Ectodermal cell (in vitro differentiated cells): Measurements from ENCODE around the gene PRKAR1B.
"Not testable (repeated sequence)": the region's sequence is repeated elsewhere in the genome, so short reads cannot be mapped to it uniquely, and the experiment has no call there.

Experiments
- H3K27ac ChIP-seq: 2 replicates; pipeline ENCODE4 v1.7.0; 2013; ENCODE audit warnings: mild to moderate bottlenecking, low read depth, low read length; ENCODE audit not compliant: insufficient read depth, poor library complexity, severe bottlenecking
- H3K27me3 ChIP-seq: 2 replicates; pipeline ENCODE4 v1.7.0; 2013; ENCODE audit warnings: mild to moderate bottlenecking, low read length; ENCODE audit not compliant: insufficient read depth, control insufficient read depth, poor library complexity, severe bottlenecking
- H3K36me3 ChIP-seq: one replicate; pipeline ENCODE4 v1.7.0; 2013; ENCODE audit warnings: low read length; ENCODE audit not compliant: control insufficient read depth, insufficient read depth
- H3K4me1 ChIP-seq: one replicate; pipeline ENCODE4 v1.7.0; 2013; ENCODE audit warnings: low read length; ENCODE audit not compliant: control insufficient read depth, insufficient read depth
- H3K4me3 ChIP-seq: 2 replicates; pipeline ENCODE4 v1.7.0; 2013; ENCODE audit warnings: low read depth, low read length, control low read depth; ENCODE audit not compliant: insufficient read depth
- H3K9me3 ChIP-seq: 2 replicates; pipeline ENCODE4 v1.7.0; 2013; ENCODE audit warnings: mild to moderate bottlenecking, low read length, moderate library complexity; ENCODE audit not compliant: control insufficient read depth
- WGBS, 2 experiments: methylation state at CpG; one replicate each; pipeline ENCODE4 v1.1.7; 2013; ENCODE audit warnings: missing lambda C conversion rate in 2 of 2; 5-methylcytosine and 5-hydroxymethylcytosine counted together

PRKAR1B gene

GRCh38 chr7:750111-750905 lies 23.2 kb upstream of the PRKAR1B start:
- Histone ChIP-seq H3K4me3 (no peak overlapping the region), H3K9me3 (no peaks in the 10 kb centered on the region), H3K27me3 (no peaks in the 10 kb centered on the region), H3K4me1 (no peaks in the 10 kb centered on the region), H3K27ac (no peak overlapping the region), H3K36me3 (peaks cover 12% of the 10 kb centered on the region)
- 92 to 95% methylated on average over 26 of the region's 26 CpGs for WGBS, 2 experiments

GRCh38 chr7:749140-749551 lies 22.1 kb upstream of the PRKAR1B start:
- Histone ChIP-seq H3K27ac (no peak overlapping the region), H3K36me3 (peaks cover 10% of the 10 kb centered on the region), H3K9me3 (no peaks in the 10 kb centered on the region), H3K27me3 (no peaks in the 10 kb centered on the region), H3K4me1 (no peaks in the 10 kb centered on the region), H3K4me3 (no peak overlapping the region)
- 94% methylated on average over 14 of the region's 14 CpGs for WGBS, 2 experiments

GRCh38 chr7:748446-748845 lies 21.4 kb upstream of the PRKAR1B start:
- 94 to 95% methylated on average over 15 of the region's 15 CpGs for WGBS, 2 experiments
- H3K4me1 ChIP-seq = no peaks in the 10 kb centered on the region
- peaks cover 10% of the 10 kb centered on the region for H3K36me3 ChIP-seq
- H3K27me3 ChIP-seq = no peaks in the 10 kb centered on the region
- no peaks in the 10 kb centered on the region for H3K9me3 ChIP-seq
- H3K4me3 ChIP-seq = no peak overlapping the region
- no peak overlapping the region for H3K27ac ChIP-seq

DNA sequence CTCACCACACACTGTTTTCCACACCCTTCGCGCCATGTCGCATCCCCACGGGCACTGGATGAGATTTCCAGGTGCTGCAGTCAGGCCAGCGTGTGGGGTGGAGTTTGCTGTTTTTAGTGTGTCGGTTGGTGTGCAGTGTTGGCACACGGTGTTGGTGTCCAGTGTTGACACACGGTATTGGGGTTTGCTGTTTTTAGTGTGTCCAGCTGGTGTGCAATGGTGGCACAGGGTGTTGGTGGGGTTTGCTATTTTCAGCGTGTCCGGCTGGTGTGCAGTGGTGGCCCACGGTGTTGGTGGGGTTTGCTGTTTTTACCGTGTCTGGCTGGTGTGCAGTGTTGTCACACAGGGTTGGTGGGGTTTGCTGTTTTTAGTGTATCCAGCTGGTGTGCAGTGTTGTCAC lies 20.1 kb upstream of the PRKAR1B start:
- H3K27ac ChIP-seq = no peak overlapping the region
- H3K27me3 ChIP-seq = no peaks in the 10 kb centered on the region
- no peaks in the 10 kb centered on the region for H3K9me3 ChIP-seq
- H3K36me3 ChIP-seq = peaks cover 10% of the 10 kb centered on the region
- H3K4me3 ChIP-seq = no peak overlapping the region
- 90 to 92% methylated on average over 12 of the region's 12 CpGs for WGBS, 2 experiments
- H3K4me1 ChIP-seq = no peaks in the 10 kb centered on the region

DNA sequence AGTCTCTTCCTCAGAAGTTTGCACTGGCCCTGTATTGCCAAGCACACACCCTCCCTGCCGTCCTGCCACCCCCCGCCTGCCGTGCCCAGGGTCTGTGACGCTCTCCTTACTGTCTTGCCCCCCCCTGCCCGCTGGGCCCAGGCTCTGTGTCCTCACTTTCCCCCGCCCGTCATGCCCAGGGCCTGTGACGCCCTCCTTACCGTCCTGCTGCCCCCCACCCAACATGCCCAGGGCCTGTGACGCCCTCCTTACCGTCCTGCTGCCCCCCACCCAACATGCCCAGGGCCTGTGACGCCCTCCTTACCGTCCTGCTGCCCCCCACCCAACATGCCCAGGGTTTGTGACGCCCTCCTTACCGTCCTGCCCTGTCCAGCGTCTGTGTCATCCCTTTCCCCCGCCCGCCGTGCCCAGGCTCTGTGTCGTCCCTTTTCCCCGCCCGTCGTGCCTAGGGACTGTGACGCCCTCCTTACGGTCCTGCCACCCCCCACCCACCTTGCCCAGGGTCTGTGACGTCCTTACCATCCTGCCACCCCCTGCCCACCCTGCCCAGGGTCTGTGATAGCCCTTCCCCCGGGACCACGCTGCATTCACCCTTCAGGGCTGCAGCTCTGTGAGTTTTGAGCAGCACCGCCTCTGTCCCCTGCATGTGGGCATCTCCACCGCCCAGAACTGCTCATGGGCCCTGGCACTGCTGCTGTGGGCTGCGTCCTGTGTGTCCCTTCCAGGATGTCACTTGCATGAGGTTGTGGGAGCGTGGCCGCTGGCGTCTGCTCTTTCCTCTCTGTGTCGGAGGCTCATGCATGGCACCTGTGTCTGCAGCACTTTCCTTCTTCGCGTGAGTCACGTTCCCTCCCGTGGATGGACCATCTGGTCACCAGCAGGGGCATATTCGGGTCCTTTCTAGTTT lies 19.3 kb upstream of the PRKAR1B start:
- Histone ChIP-seq H3K27ac (no peak overlapping the region), H3K4me3 (no peak overlapping the region), H3K27me3 (no peaks in the 10 kb centered on the region), H3K9me3 (no peaks in the 10 kb centered on the region), H3K36me3 (peaks cover 6% of the 10 kb centered on the region), H3K4me1 (no peaks in the 10 kb centered on the region)
- WGBS, 2 experiments = 93 to 94% methylated on average over 40 of the region's 40 CpGs

DNA sequence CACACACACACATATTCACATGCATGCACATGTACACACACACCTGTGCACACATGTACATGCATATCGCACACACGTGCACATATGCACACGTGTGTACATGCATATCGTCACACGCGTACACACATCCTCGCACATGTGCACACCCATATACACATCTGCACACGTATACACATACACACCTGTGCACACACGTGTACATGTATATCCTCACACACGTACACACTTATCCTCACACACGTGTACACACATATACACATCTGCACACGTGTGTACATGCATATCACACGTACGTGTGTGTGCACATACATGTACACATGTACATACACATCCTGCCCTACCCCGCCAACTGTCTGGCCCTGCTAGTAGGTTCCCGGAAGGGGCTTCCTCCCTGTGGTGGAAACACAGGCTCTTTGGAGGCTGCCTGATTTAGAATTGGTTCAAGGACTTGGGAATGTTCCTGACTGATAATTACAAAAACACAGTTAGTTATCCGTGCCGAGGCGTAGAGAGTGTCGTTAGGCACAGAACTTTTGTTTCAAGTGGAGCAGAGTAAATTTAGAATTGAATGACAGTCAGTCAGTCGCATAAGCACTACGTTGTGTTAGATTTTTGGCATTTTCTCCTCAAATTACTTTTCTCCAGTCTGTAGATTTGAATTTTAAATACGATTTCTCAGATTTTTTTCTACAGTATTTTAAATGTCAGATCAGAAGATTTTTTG lies 18.5 kb upstream of the PRKAR1B start:
- H3K4me3 ChIP-seq = no peak overlapping the region
- peaks cover 6% of the 10 kb centered on the region for H3K36me3 ChIP-seq
- 94 to 95% methylated on average over 23 of the region's 23 CpGs for WGBS, 2 experiments

GRCh38 chr7:744854-745430 lies 17.9 kb upstream of the PRKAR1B start:
- peaks cover 6% of the 10 kb centered on the region for H3K36me3 ChIP-seq
- WGBS, 2 experiments = 95 to 96% methylated on average over 20 of the region's 20 CpGs
- no peaks in the 10 kb centered on the region for H3K27me3 ChIP-seq
- no peaks in the 10 kb centered on the region for H3K4me1 ChIP-seq
- no peaks in the 10 kb centered on the region for H3K9me3 ChIP-seq
- no peak overlapping the region for H3K4me3 ChIP-seq
- no peak overlapping the region for H3K27ac ChIP-seq

More for the DNA sequence above, 18.5 kb upstream of the PRKAR1B start:
- no peak overlapping the region for H3K27ac ChIP-seq
- no peaks in the 10 kb centered on the region for H3K9me3 ChIP-seq
- H3K4me1 ChIP-seq = no peaks in the 10 kb centered on the region
- H3K27me3 ChIP-seq = no peaks in the 10 kb centered on the region

DNA sequence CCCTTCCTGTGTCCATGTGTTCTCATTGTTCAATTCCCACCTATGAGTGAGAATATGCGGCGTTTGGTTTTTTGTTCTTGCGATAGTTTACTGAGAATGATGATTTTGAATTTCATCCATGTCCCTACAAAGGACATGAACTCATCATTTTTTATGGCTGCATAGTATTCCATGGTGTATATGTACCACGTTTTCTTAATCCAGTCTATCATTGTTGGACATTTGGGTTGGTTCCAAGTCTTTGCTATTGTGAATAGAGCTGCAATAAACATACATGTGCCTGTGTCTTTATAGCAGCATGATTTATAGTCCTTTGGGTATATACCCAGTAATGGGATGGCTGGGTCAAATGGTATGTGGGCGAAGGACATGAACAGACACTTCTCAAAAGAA lies 17.0 kb upstream of the PRKAR1B start:
- not testable (repeated sequence) for H3K9me3 ChIP-seq
- WGBS, 2 experiments = 100% methylated on average over 1 to 4 of the region's 5 CpGs

DNA sequence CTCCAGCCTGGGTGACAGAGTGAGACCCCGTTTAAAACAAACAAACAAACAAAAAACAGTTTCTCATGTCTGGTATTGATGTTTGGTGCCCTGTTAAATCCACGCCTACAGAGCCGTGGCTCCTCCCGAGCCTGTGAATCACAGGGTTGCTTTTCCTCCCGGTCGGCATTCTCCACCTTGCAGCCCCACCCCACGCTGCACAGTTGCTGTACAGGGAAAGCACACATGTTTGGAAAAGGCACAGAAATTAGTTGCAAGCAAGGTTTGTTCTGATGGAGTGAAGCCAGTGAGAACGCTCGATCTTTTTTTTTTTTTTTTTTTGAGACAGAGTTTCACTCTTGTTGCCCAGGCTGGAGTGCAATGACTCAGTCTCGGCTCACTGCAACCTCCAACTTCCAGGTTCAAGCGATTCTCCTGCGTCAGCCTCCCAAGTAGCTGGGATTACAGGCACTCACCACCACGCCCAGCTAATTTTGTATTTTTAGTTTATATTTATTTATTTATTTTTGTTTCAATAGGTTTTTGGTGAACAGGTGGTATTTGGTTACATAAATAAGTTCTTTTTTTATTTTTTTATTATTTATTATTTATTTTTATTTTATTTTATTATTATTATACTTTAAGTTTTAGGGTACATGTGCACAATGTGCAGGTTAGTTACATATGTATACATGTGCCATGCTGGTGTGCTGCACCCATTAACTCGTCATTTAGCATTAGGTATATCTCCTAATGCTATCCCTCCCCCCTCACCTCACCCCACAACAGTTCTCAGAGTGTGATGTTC lies 16.5 kb upstream of the PRKAR1B start:
- not testable (repeated sequence) for H3K9me3 ChIP-seq, H3K36me3 ChIP-seq, H3K4me1 ChIP-seq, H3K27ac ChIP-seq, H3K27me3 ChIP-seq, H3K4me3 ChIP-seq
- 93 to 95% methylated on average over 13 of the region's 14 CpGs for WGBS, 2 experiments

More for the DNA sequence above, 17.0 kb upstream of the PRKAR1B start:
- not testable (repeated sequence) for H3K4me1 ChIP-seq, H3K27ac ChIP-seq, H3K4me3 ChIP-seq, H3K36me3 ChIP-seq, H3K27me3 ChIP-seq
